Prostate gland (tissue), 2 donors: ENCODE measurements around the gene SOBP. TPM values are rescaled to one million over a fixed set of nuclear protein-coding genes. Genes with fewer than 3 reads are reported as not detected.

Source experiments
- DNase-seq: peaks from one replicate; pipeline ENCODE4 v3.0.0-alpha.2; 2019; ENCODE audit warnings: low spot score
- H3K27ac ChIP-seq, 2 donors: fragments of 200-600 bp; sonication (generic); 2 replicates each; pipeline ENCODE4 v1.5.1; 2017 to 2019
- H3K27me3 ChIP-seq: fragments of 200-600 bp; sonication (generic); replicated peaks from 2 replicates; pipeline ENCODE4 v1.5.1; 2019; ENCODE audit not compliant: insufficient read depth
- H3K36me3 ChIP-seq, 2 donors: fragments of 200-600 bp; sonication (generic); 1 replicate in 1 of 2; 2 replicates in 1 of 2; pipeline versions ENCODE4 v1.5.1 to v1.8.1; 2017 to 2019
- H3K4me1 ChIP-seq: fragments of 200-600 bp; sonication (generic); replicated peaks from 2 replicates; pipeline ENCODE4 v1.5.1; 2019
- H3K4me3 ChIP-seq, 2 donors: fragments of 200-600 bp; sonication (generic); 2 replicates each; pipeline ENCODE4 v1.5.1; 2017 to 2019
- H3K9me3 ChIP-seq: fragments of 200-600 bp; sonication (generic); 2 replicates; pipeline ENCODE4 v1.5.1; 2017
- POLR2A ChIP-seq: fragments of 450-650 bp; IDR thresholded peaks from one replicate; pipeline ENCODE4 v1.6.1; 2016; ENCODE audit warnings: antibody characterized with exemption, mild to moderate bottlenecking
- POLR2AphosphoS5 ChIP-seq: sonication (generic); formaldehyde crosslinking; IDR thresholded peaks from one replicate; pipeline ENCODE4 v1.6.1; 2017; ENCODE audit warnings: antibody characterized with exemption
- WGBS: methylation state at CpG from one replicate; pipeline ENCODE4 v1.1.5; 2018; 5-methylcytosine and 5-hydroxymethylcytosine counted together
- intact Hi-C: fragments of 100-400 bp; cut with DNase I; formaldehyde crosslinking; loops from one replicate; pipeline ENCODE4 v1.14.2; 2022
- total RNA-seq, 2 donors: library from RNA; depleted of rRNA; stranded (reverse); fragments of >200 nt; gene quantifications; one replicate each; pipeline ENCODE4 v1.1.0, GENCODE V29; 2016
- TF ChIP-seq, protein P1 (sequence below), 4 experiments: fragments of 200-600 bp in 2 of 4; fragments of 450-650 bp in 2 of 4; sonication (generic) in 2 of 4; IDR thresholded peaks; 1 replicate in 3 of 4; 2 replicates in 1 of 4; pipeline ENCODE4 v1.5.1; 2016 to 2019; ENCODE audit warnings: antibody characterized with exemption in 4 of 4, mild to moderate bottlenecking in 2 of 4, moderate library complexity in 2 of 4

SOBP gene
- total RNA-seq, 2 donors from 2014 or later: 15.8 to 23.3 TPM

DNA sequence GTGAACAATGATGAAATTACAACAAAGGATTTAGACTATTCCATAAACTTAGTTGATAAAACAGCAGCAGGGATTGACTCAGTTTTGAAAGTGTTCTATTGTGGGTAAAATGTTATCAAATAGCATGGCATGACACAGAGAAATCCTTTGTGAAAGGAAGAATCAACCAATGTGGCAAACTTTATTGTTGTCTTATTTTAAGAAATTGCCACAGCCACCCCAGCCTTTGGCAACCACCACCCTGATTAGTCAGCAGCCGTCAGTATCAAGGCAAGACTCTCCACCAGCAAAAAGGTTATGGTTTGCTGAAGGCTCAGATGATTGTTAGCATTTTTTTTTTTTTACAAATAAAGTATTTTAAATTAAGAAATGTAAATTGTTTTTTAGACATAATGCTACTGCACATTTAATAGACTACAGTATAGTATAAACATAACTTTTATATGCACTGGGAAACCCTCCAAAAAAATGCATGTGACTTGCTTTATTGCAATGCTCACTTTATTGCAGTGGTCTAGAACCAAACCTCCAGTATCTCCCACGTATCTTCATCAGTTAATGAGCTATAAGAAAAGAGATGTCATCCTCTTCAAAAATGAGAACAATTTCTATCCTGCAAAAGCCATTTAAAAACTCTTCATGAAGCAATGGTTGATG is 162.7 kb downstream of the SOBP start:
- Histone ChIP-seq H3K27me3 (no peaks in the 10 kb centered on the region), H3K4me3 (no peak overlapping the region), H3K27ac (no peak overlapping the region), H3K4me1 (no peaks in the 10 kb centered on the region), H3K9me3 (no peaks in the 10 kb centered on the region), H3K36me3 (no peaks in the 10 kb centered on the region)
- WGBS: 65% methylated on average over 2 of the region's 2 CpGs
- no peak for DNase-seq
- no peak for TF ChIP-seq POLR2A
- TF ChIP-seq, protein P1, sequence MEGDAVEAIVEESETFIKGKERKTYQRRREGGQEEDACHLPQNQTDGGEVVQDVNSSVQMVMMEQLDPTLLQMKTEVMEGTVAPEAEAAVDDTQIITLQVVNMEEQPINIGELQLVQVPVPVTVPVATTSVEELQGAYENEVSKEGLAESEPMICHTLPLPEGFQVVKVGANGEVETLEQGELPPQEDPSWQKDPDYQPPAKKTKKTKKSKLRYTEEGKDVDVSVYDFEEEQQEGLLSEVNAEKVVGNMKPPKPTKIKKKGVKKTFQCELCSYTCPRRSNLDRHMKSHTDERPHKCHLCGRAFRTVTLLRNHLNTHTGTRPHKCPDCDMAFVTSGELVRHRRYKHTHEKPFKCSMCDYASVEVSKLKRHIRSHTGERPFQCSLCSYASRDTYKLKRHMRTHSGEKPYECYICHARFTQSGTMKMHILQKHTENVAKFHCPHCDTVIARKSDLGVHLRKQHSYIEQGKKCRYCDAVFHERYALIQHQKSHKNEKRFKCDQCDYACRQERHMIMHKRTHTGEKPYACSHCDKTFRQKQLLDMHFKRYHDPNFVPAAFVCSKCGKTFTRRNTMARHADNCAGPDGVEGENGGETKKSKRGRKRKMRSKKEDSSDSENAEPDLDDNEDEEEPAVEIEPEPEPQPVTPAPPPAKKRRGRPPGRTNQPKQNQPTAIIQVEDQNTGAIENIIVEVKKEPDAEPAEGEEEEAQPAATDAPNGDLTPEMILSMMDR (IDR thresholded peaks at IDR 0.05): no peak
- no peak for TF ChIP-seq POLR2AphosphoS5
- intact Hi-C loops: no loop called here

DNA sequence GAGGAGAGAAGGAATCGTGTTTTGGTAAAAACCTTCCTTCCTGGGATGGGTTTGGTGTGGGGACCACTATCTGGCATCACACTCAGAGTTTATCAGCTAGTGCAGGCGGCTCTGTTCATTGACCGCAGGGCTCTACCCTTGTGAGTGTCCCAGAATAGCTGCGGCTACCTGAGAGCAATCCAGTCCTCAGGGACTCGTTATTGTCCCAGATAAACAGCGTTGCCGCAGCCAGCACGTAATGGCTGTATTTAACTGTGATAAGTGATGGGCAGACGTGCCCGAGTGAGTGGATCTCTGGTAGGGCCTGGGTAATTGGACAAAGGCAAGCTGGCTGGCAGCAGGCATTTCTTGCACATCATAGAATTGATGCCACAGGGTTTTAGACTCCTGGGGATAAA is 163.3 kb downstream of the SOBP start:
- WGBS: 84% methylated on average over 10 of the region's 10 CpGs
- Histone ChIP-seq H3K27ac (no peak overlapping the region), H3K27me3 (no peaks in the 10 kb centered on the region), H3K4me3 (no peak overlapping the region), H3K9me3 (no peaks in the 10 kb centered on the region), H3K36me3 (no peaks in the 10 kb centered on the region), H3K4me1 (no peaks in the 10 kb centered on the region)
- DNase-seq: no peak
- intact Hi-C loops: no loop called here
- TF ChIP-seq POLR2A: no peak
- TF ChIP-seq POLR2AphosphoS5: no peak
- TF ChIP-seq, protein P1 (IDR thresholded peaks at IDR 0.05): no peak

DNA sequence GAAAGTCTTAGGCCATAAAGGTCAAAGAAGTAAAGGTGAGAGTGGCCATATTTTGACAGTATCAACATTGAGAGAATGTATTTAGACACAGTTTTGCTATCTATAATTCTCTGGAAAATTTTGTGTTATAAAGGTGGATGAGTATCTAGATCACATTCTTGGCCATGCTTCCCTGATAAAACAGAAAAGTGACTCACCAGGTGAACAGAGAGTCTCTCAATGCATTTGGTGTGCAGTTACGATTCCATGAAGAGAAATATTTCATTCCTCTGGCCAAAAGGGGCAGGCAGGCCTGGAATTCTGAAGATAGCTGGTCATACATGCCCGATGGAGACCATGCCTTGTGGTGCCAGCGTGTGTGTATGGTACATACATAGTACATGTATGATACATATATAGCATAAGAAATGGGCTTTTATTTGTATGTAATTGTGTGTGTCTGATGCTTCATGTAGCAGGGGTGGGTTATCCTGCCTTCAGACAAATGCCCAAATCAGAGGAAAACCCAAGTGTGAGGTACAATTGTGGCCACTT is 164.0 kb downstream of the SOBP start:
- intact Hi-C loops: no loop called here
- WGBS: 93% methylated on average over 3 of the region's 3 CpGs

DNA sequence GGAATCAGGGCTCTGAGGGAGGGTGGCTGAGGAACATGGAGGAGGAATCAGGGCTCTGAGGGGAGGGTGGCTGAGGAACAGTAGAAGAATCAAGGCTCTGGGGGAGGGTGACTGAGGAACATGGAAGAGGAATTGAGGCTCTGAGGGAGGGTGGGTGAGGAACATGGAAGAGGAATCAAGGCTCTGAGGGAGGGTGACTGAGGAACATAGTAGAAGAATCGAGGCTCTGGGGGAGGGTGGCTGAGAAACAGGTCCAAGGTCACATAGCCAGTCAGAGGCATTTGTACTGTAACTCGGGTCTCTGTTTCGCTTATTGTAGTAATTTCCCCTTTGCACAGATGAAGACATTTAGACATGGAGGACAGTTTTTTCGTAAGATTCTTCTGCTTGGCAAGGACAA is 164.8 kb downstream of the SOBP start:
- intact Hi-C loops: loop anchor here (5.0 kb wide), 1 partner anchor 162 kb away; the partner anchor contains the start of gene SOBP
- H3K4me1 ChIP-seq: no peaks in the 10 kb centered on the region
- H3K27ac ChIP-seq: no peak overlapping the region
- DNase-seq: no peak
- 85% methylated on average over 4 of the region's 4 CpGs for WGBS
- TF ChIP-seq POLR2A (no peak), POLR2AphosphoS5 (no peak)
- TF ChIP-seq, protein P1 (IDR thresholded peaks at IDR 0.05): no peak
- no peaks in the 10 kb centered on the region for H3K27me3 ChIP-seq
- no peaks in the 10 kb centered on the region for H3K9me3 ChIP-seq
- H3K36me3 ChIP-seq: no peaks in the 10 kb centered on the region
- H3K4me3 ChIP-seq: no peak overlapping the region

More for the DNA sequence above, 164.0 kb downstream of the SOBP start:
- no peak for DNase-seq
- Histone ChIP-seq H3K9me3 (no peaks in the 10 kb centered on the region), H3K36me3 (no peaks in the 10 kb centered on the region), H3K27me3 (no peaks in the 10 kb centered on the region), H3K4me1 (no peaks in the 10 kb centered on the region), H3K4me3 (no peak overlapping the region), H3K27ac (no peak overlapping the region)
- TF ChIP-seq POLR2AphosphoS5 (no peak), POLR2A (no peak)
- TF ChIP-seq, protein P1 (IDR thresholded peaks at IDR 0.05): no peak

DNA sequence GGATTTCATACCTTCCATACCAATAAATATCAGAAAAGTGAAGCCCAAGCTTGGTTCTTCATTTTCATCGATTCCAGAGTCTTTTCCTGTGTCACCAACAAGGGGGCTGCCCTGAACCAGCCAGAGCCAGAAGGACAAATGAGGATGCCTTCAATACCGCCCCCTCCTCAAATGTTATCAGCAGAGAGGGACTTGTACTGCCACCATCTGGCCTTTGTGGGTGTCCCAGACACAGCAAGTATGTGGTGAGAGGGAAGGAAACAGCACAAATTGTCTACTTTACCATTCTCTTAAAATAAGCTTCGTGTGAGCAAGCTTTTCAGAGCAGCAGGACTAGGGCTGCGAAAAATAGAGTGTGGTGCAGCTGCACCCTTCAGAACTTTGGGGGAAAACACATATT is 165.3 kb downstream of the SOBP start:
- H3K4me3 ChIP-seq: no peak overlapping the region
- H3K4me1 ChIP-seq: no peaks in the 10 kb centered on the region
- WGBS: 69% methylated on average over 4 of the region's 4 CpGs
- no peaks in the 10 kb centered on the region for H3K36me3 ChIP-seq
- no peaks in the 10 kb centered on the region for H3K9me3 ChIP-seq
- no peak overlapping the region for H3K27ac ChIP-seq
- intact Hi-C loops: loop anchor here (5.0 kb wide), 1 partner anchor 163 kb away; the partner anchor contains the start of gene SOBP
- TF ChIP-seq, protein P1 (IDR thresholded peaks at IDR 0.05): peak in 1 of 4 experiments; percentile 28
- TF ChIP-seq POLR2A: no peak
- DNase-seq: no peak
- no peaks in the 10 kb centered on the region for H3K27me3 ChIP-seq
